D721Med (cell line): Measurements from ENCODE around the gene PIGH.
"Not testable (repeated sequence)": the region's sequence is repeated elsewhere in the genome, so short reads cannot be mapped to it uniquely, and the experiment has no call there.

ENCODE experiments used
- DNase-seq: peaks from one replicate; pipeline ENCODE4 v3.0.0; 2011; ENCODE audit warnings: low spot score; ENCODE audit not compliant: insufficient read length
- FAIRE-seq: peaks from 2 replicates; lab custom pipeline; 2011; peaks lifted over from hg19 to GRCh38; lab: Jason Lieb, UNC
- TF ChIP-seq, protein P1 (sequence below): IDR thresholded peaks from 2 replicates; pipeline ENCODE4 v1.5.1; 2012; ENCODE audit warnings: mild to moderate bottlenecking, control low read depth; ENCODE audit not compliant: insufficient read depth; ENCODE audit errors: missing control alignments

PIGH gene

DNA sequence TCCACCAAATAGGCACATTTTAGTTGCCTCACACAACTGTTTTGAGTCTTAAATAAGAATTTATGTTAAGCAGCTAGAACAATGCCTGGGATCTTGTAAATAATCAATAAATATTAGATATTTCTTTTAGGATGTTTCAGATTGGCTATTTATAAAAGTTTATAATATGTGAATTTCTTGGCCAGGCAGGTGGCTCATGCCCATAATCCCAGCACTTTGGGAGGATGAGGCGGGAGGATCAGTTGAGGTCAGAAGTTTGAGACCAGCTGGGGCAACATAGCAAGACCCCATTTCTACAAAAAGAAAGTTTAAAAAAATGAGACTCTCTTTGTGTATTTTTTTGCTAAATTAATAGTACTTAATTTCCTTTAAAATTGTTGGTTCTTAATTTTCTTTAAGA lies 41.4 kb upstream of the PIGH start:
- FAIRE-seq (no peak), DNase-seq (no peak)
- TF ChIP-seq, protein P1, sequence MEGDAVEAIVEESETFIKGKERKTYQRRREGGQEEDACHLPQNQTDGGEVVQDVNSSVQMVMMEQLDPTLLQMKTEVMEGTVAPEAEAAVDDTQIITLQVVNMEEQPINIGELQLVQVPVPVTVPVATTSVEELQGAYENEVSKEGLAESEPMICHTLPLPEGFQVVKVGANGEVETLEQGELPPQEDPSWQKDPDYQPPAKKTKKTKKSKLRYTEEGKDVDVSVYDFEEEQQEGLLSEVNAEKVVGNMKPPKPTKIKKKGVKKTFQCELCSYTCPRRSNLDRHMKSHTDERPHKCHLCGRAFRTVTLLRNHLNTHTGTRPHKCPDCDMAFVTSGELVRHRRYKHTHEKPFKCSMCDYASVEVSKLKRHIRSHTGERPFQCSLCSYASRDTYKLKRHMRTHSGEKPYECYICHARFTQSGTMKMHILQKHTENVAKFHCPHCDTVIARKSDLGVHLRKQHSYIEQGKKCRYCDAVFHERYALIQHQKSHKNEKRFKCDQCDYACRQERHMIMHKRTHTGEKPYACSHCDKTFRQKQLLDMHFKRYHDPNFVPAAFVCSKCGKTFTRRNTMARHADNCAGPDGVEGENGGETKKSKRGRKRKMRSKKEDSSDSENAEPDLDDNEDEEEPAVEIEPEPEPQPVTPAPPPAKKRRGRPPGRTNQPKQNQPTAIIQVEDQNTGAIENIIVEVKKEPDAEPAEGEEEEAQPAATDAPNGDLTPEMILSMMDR, result no peak

DNA sequence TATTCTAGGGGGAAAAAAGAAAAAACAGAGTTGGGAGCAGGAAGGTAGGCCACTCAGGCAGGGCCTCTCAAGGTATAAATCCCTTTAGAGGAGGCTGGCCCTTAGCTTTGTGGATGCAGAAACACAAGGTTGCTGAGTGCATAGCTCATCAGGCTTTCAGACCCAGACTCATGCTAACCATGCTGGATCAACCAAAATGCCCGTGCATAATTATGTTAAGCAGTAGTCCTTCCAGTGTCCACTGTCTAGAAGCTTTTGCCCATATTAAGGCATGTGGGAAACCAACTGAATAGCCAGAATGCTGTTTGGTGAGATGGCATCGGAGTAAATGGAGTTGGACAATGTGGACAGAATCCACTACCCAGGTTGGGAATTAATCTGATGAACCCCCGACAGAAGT lies 38.6 kb upstream of the PIGH start:
- no peak for DNase-seq
- TF ChIP-seq, protein P1, result no peak
- FAIRE-seq, result no peak

DNA sequence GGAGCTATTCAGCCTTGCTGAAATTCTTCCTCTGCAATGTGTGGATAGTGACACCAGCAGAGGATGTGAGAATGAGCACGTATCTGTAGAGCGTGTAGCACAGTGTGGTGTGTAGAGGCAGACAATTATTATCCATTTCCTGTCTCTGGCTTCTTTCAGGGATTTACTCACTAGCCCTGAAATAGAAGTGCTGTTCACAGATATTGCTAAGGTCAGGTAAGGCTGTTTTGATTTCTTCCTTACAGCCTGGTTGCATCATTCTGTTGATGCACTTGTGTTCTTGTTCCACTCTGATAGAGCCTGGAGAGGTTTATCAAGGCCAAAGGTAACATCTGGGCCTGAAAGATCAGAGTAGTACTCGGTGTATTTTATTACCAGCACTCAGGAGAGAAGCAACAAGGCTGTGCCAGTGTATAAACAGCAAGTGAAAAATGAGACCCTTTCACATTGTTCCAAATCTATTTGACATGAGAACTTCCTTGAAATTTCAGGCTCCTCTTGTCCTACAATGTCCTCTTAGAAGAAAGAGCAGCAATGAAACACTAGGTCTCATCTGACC lies 36.4 kb upstream of the PIGH start:
- TF ChIP-seq, protein P1, result no peak
- FAIRE-seq (no peak), DNase-seq (no peak)

DNA sequence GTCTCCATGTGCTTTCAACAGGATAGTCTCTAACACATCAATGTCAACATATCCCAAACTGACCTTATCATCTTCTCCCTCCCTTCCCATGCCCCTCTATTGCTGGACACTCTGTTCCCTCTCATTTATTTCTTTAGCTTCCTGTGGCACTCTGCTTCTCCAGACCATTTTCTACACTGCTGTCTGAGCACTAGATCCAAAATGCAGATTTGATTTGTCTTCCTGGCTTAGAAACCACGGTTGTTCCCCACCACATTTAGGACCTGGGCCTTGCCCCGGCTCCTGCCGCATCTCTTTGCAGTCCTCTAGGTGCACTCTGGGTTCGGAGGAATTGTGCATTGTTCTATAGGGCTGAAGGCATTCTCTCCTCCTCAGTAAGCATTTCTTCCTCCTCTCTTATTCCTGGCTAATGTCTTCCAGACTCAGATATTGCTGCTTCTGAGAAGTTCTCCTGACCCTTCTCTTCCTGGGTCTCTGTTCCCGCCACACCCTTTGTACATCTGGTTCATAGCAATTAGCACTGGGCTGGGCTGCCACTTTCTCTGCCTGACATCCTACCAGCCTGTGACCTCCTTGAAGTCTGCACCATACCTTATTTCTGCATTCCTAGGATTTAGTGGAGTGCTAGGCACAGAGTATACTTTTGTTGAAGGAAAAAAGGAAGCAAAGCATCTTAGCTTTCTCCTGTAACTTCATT lies 33.5 kb upstream of the PIGH start:
- TF ChIP-seq, protein P1, result no peak
- FAIRE-seq (no peak), DNase-seq (no peak)

DNA sequence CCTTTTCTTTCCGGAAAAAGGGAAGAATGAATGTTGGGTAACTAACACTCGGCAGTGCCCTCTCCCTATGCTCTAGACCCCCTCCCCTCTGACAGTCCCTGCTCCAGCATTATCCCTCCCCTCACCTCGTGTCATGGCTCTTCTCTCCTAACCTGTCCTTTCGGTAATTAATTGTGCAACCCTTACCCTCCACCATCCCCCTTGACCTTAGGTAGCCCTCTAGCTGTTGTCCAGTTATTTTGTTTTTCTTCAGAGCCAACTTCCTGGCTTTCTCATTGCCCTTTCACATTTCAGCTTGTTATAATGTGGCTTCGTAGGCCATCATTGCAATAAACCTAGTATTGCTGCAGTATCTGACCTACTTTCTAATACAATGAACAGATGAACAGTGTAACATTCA lies 30.9 kb upstream of the PIGH start:
- FAIRE-seq, result no peak

DNA sequence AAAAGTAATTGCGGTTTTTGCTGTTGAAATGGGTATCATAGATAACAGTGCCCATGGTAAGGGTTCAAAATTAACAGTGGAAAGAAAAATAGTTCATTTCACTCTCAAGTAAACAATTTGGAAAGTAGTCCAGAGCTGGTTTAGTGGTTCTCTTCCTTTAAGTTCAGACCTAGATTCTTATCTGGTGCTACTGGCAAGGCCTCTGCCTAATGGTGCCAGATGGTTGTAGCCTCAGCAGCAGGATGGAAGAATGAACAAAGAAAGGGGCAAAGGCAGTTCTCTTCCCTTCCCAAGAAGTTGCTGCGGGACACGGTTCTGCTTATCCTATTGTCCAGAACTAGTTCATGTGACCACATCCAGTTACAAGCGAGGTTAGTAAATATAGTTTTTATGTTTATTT lies 30.1 kb upstream of the PIGH start:
- no peak for FAIRE-seq
- no peak for DNase-seq
- TF ChIP-seq, protein P1, result no peak

More for the DNA sequence above, 30.9 kb upstream of the PIGH start:
- no peak for DNase-seq
- TF ChIP-seq, protein P1, result no peak

DNA sequence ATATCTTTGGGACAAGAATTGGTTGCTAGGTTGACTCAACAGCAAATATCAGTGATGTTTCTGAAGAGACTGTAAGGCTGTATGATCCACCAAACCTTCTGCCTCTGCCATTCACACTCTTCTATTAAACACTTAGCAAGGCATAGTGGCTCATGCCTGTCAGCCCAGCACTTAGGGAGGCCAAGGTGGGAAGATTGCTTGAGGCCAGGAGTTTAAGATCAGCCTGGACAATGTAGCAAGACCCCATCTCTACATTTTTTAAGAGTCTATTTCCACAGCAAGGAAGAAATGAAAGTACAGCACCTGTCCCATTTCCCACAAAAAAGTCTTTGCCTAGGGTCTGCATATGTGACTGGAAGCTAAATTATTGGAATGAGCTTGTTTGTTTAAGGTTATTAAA lies 27.5 kb upstream of the PIGH start:
- FAIRE-seq, result no peak
- DNase-seq, result no peak
- TF ChIP-seq, protein P1, result no peak

DNA sequence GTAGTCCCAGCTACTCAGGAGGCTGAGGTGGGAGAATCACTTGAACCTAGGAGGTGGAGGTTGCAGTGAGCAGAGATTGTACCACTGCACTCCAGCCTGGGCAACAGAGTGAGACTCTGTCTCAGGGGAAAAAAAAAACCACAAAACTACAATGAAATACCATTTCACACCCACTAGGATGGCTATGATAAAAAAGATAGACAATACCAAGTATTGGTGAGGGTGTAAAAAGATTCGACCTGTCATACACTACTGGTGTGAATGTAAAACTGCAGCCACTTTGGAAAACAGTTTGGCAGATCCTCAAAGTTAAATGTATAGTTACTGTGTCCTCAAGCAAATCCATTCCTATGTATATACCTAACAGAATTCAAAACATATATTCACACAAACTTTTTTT lies 26.1 kb upstream of the PIGH start:
- DNase-seq, FAIRE-seq: not testable (repeated sequence)
